Smooth muscle cell of the brain vasculature (primary cell): Measurements from ENCODE around the gene PARD3B.

Experiments
- DNase-seq: peaks from one replicate; pipeline ENCODE4 v3.0.0-alpha.2; 2012; ENCODE audit warnings: low read depth, low spot score

PARD3B gene

DNA sequence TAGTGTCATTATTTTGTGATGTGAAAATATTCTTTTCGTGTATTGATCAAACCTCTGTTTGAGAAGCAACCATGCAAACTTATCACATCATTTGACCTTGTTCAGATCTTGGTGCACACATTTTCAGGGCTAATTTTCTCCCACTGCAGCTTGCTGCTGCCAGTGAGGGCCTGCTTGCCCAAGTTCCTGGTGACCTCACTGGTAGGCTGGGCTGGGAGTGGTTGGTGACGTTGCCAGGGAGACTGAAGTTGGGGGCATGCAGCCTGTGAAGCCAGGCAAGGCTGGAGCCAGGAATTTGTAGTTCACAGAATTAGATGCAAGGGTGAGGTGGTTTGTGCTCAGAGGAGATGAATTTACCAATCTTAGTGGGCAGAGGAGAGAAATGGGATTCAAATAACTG lies 38.5 kb downstream of the PARD3B start:
- DNase-seq: no peak

GRCh38 chr2:204585930-204586329 lies 40.7 kb downstream of the PARD3B start:
- no peak for DNase-seq

- DNase-seq: no peak
These were observed 41.3 kb downstream of the PARD3B start for GRCh38 chr2:204586444-204587180.

DNA sequence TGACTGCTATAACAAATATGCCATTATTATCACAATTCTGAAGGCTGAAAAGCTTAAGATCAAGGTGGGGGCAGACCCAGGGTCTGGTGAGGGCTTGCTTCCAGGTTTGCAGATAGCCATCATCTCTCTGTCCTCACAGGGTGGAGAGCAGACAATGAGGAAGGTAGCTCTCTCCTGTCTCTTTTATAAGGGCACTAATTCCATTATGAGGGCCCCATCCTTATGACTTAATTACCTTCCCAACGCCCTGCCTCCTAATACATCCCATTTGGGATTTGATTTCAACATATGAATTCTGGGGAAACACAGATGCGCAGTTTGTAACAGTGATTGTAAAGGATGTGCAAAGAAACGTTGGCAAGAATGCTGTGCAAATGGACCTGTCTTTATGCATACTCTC lies 44.8 kb downstream of the PARD3B start:
- DNase-seq: no peak

- DNase-seq: no peak
These were observed 46.0 kb downstream of the PARD3B start for GRCh38 chr2:204591225-204591624.

DNA sequence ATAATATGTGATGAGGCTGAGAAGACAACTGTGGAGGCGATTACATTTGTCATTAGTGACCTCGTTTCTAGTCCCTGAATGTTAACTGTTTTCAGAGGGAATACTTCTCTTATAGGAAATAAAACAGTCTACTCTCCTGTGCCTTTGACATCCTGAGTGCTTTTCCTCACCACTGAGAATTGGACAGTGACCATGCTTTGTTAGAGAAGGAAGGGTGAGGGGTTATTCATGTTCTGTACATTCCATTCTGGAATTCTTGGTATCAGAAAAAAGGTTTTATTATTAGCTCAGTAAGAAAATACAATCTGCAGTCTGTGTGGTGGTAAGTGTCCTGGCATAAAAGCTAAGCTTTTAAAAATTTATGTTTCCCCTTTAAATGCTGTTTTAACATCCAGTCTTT lies 58.8 kb downstream of the PARD3B start:
- DNase-seq: peak; percentile 13

DNA sequence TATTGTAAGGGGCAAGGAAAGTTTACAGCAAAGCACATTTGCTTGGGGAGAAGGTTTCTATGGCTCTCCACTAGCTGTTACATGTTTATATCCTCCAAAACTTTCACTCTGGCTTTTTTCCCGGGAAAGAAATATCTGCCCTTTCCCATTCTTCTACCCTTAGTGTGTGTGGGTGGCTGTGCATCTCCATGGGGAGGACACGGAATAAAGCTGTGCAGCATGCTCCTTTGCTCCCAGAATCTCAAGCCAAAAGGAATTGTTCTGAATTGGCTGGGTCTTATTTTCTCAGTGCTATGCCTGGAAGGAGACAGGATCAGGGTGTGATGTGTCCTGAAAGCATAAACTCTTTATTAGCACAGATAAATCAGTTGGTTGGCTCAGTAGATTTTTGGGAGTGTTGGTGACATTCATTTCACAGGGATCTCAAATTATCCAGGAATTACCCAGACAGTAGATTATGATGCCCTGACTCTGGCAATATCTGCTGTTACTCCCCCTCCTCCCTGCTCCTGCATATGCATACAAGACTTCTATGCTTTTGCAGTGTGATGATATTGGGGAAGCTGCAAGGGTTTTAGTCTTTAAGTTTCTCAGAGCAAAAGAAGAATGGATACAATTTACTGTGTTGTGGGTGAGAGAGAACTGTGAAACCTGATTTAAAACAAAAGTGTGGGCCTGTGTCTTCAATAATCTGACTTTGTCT lies 63.1 kb downstream of the PARD3B start:
- peak; percentile 10 for DNase-seq

GRCh38 chr2:204611017-204611631 lies 65.8 kb downstream of the PARD3B start:
- no peak for DNase-seq

DNA sequence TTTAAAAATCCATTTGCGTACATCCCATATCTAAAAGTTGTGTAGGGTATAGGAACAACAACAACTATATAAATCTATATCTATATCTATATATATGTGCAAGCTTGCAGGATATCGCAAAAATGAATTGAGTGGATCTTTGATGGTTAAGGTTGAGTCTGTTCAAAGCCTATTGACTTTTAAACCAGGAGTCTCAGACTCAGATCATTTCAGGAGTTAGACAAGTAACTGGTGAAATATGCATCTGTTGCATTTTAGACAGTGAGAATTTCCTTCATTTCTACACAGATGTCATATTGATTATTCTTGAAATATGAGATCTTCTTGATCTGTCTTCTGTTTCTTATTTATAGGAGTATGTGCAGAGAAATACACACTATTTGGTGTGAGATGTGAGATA lies 66.5 kb downstream of the PARD3B start:
- no peak for DNase-seq

DNA sequence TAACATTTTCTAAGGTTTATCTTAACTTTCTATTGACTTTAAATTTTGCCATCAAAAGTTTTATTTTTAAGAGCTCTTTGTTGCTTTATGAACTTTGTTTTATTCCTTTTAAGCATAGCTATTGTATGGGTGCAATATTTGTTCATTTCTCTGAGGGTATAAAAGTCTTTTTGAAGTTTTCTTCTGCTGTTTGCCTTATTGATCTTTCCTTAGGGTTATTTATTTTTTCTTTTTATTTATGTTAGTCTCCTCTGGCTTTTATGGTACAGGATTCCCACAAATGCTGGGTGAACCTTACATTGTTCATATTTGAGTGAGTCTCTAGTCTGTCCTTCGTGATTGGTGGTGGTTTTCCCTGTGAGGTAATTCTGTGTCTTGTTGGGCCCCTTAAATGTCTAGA lies 68.4 kb downstream of the PARD3B start:
- DNase-seq: no peak

- DNase-seq: no peak
These were observed 70.2 kb downstream of the PARD3B start for GRCh38 chr2:204615456-204615855.

GRCh38 chr2:204625135-204625534 lies 79.9 kb downstream of the PARD3B start:
- no peak for DNase-seq

- no peak for DNase-seq
These were observed 83.8 kb downstream of the PARD3B start for GRCh38 chr2:204628926-204629712.

DNA sequence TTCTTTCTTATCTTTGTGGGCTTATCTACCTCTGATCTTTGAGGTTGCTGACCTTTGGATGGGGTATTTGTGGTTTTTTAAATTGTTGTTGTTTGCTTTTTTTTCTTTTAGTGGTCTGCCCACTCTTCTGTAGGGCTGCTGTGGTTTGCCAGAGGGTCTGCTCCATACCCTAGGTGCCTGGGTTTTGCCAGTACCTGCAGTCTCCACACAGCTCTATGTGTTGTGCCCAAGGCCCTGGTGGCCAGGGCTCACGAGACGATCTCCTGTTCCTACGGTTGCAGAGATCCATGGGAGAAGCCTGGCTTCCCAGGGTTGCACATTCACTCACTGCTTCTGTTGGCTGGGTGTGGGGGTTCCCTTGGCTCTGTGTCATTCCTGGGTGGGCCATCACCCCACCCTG lies 87.1 kb downstream of the PARD3B start:
- no peak for DNase-seq

- no peak for DNase-seq
These were observed 89.3 kb downstream of the PARD3B start for GRCh38 chr2:204634564-204634963.

DNA sequence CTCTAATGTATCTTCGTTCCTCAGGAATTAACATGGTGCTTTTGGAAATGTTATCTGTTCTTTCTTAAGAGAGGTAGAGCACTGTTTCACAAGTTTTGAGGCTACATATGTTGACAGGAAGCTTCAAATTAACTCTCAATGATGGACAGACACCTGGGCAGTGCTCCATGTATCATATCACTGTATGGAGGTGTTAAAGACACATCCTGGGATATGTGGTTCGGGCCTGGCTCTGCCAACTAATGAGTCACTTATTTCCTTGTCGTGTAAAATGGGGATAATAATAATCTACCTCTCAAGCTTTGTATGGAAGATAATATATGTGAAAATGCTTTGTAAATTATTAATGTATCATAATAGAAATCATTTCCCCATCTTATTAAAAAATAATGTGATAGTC lies 90.2 kb downstream of the PARD3B start:
- no peak for DNase-seq

DNA sequence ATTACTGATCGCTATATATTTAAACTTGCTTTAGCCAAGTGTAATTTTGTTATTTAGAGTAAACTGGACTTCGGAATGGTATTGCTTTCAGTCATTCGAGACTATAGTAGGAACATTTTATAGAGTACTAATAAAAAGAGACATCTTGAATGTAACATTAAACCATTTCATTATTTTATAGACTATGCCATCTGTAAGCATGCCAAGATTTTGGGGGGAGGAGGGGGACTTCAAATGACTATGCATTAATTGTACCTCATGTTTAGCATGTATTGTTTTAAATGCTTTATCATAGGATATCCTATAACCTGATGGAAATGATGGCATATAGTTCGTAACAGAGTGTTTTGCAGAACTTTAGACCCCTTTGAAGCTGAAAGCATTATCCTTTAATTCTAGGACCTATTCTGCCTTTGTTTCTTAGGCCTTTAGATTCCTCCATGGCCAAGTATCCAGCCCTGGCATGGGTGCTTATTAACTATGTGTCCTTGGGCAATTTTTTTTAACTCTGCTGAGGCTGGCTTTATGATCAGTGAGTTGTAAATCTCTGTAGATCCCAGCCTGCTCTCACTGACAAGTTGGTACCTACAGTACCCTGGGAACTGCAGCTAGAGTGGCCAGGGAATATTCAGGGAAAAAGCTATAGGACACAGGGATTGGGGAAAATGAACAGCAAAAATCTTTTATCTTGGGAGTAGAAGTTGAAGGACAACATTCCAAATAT lies 93.4 kb downstream of the PARD3B start:
- DNase-seq: no peak

DNA sequence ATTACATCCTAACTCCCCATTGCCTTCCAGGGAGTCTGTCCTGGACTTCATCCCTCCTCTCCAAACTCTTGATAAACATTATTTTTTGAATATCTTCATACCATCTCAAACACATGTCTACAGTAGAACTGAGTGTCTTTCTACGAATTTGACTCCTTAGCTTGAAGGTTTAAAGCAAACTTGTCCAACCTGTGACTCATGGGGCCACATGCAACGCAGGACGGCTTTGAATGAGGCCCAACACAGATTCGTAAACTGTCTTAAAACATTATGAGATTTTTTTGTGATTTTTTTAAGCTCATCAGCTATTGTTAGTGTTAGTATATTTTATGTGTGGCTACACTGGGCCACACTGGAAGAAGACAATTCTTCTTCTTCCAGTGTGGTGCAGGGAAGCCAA lies 98.1 kb downstream of the PARD3B start:
- DNase-seq: no peak

DNA sequence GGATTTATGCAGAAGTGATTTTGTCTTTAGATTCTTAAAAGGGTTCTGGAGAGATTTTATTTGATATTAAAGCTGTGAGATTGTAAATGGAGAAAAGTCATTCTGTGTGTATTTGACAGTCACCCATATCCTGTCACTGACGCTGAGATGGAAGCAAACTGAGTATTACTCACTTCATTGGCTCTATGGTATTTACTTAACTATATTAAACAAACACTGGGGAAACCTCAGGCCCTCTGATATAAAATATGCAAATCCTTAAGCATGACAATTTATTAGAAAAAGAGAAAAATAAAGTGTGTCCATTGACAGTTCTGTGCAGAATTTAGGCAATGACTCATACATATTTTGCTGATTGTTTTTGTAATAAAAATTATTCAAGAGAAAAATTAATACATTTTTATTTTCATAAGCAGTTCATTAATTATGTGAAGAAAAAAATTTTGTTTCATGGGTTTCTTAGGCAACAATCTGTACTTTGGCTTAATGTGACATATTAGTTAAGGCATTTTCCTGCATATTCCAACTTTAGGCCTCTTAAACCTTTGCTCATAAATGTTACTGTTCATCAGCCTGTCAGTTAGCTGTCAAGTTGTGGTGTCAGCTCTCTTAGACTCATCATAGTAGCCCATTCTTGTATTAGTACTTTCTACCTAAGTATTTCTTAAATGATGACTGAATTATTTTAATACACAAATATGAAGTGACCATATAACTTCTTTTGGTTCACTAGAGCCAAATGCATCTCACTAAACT lies 99.9 kb downstream of the PARD3B start:
- DNase-seq: no peak

- DNase-seq: no peak
These were observed 102.4 kb downstream of the PARD3B start for GRCh38 chr2:204647626-204648025.

DNA sequence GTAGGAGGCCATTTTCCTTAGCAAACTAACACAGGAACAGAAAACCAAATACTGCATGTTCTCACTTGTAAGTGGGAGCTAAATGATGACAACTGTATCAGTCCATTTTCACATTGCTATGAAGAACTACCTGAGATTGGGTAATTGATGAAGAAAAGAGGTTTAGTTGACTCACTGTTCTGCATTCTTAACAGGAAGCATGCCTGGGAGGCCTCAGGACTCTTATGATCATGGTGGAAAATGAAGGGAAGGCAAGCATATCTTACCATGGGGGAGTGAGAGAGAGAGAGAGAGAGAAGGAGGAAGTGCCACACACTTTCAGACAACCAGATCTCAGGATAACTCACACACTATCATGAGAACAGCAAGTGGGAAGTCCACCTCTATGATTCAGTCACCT lies 105.3 kb downstream of the PARD3B start:
- DNase-seq: no peak
